ENCODE measurements around the gene GYS2.
"Not testable (repeated sequence)": the region's sequence is repeated elsewhere in the genome, so short reads cannot be mapped to it uniquely, and the experiment has no call there.

Gene GYS2

GRCh38 chr12:21602774-21603173 is 1.9 kb downstream of the GYS2 start:
- DNase-seq (ENCODE audit: low read depth) = no peak

- no peak for DNase-seq (ENCODE audit: low read depth)
Measured at GRCh38 chr12:21600196-21600595, 4.5 kb downstream of the GYS2 start.

- no peak for DNase-seq (ENCODE audit: low read depth)
Measured at GRCh38 chr12:21599143-21599999, 5.3 kb downstream of the GYS2 start.

GRCh38 chr12:21598651-21599050 is 6.0 kb downstream of the GYS2 start:
- DNase-seq (ENCODE audit: low read depth) = no peak

- not testable (repeated sequence) for DNase-seq (ENCODE audit: low read depth)
Measured at GRCh38 chr12:21595356-21595755, 9.3 kb downstream of the GYS2 start.

GRCh38 chr12:21585485-21585884 is 19.2 kb downstream of the GYS2 start:
- no peak for DNase-seq (ENCODE audit: low read depth)

GRCh38 chr12:21584403-21585182 is 20.1 kb downstream of the GYS2 start:
- DNase-seq (ENCODE audit: low read depth) = not testable (repeated sequence)

GRCh38 chr12:21583587-21583986 is 21.1 kb downstream of the GYS2 start:
- DNase-seq (ENCODE audit: low read depth) = no peak

- no peak for DNase-seq (ENCODE audit: low read depth)
Measured at GRCh38 chr12:21580748-21581516, 23.7 kb downstream of the GYS2 start.

GRCh38 chr12:21577516-21577915 is 27.1 kb downstream of the GYS2 start:
- DNase-seq (ENCODE audit: low read depth) = no peak

- no peak for DNase-seq (ENCODE audit: low read depth)
Measured at GRCh38 chr12:21576431-21576830, 28.2 kb downstream of the GYS2 start.

- DNase-seq (ENCODE audit: low read depth) = no peak
Measured at GRCh38 chr12:21573733-21574358, 30.8 kb downstream of the GYS2 start.

GRCh38 chr12:21571046-21571445 is 33.6 kb downstream of the GYS2 start:
- DNase-seq (ENCODE audit: low read depth) = no peak

GRCh38 chr12:21568115-21568514 is 36.5 kb downstream of the GYS2 start:
- no peak for DNase-seq (ENCODE audit: low read depth)

- DNase-seq (ENCODE audit: low read depth) = no peak
Measured at GRCh38 chr12:21566907-21567394, 37.7 kb downstream of the GYS2 start.

GRCh38 chr12:21566223-21566906 is 38.3 kb downstream of the GYS2 start:
- DNase-seq (ENCODE audit: low read depth) = no peak

- no peak for DNase-seq (ENCODE audit: low read depth)
Measured at GRCh38 chr12:21562859-21563258, 41.8 kb downstream of the GYS2 start.

GRCh38 chr12:21561158-21561557 is 43.5 kb downstream of the GYS2 start:
- DNase-seq (ENCODE audit: low read depth) = no peak

GRCh38 chr12:21559855-21560569 is 44.6 kb downstream of the GYS2 start:
- DNase-seq (ENCODE audit: low read depth) = no peak

- DNase-seq (ENCODE audit: low read depth) = no peak
Measured at GRCh38 chr12:21558100-21558679, 46.5 kb downstream of the GYS2 start.
